ENCODE data around the gene PDZD2. TPM values are rescaled to one million over a fixed set of nuclear protein-coding genes. Genes with fewer than 3 reads are reported as not detected.

PDZD2 gene
- total and polyA plus RNA-seq, 2 experiments from 2014 or later: 1.7 to 4.0 TPM

GRCh38 chr5:31995714-31996113, 356.8 kb downstream of the PDZD2 start:
- no peak for DNase-seq (ENCODE audit: low spot score)
- H3K9me3 ChIP-seq (ENCODE audit: low read depth): no peaks in the 10 kb centered on the region
- no peak overlapping the region for H3K4me3 ChIP-seq
- no peaks in the 10 kb centered on the region for H3K4me1 ChIP-seq (ENCODE audit: insufficient read depth)
- TF ChIP-seq CTCF (IDR thresholded peaks at IDR 0.05; ENCODE audit: poor library complexity) (no peak), EZH2 (IDR thresholded peaks at IDR 0.05; ENCODE audit: borderline replicate concordance) (no peak), EZH2phosphoT487 (IDR thresholded peaks at IDR 0.05; ENCODE audit: low read depth, severe bottlenecking, unreplicated experiment) (no peak)
- 88% methylated on average over 7 of the region's 7 CpGs for WGBS (ENCODE audit: low lambda C conversion rate, missing lambda C conversion rate)
- no peak overlapping the region for H2AFZ ChIP-seq
- H3K27me3 ChIP-seq: no peaks in the 10 kb centered on the region
- no peaks in the 10 kb centered on the region for H3K9me2 ChIP-seq (replicated peaks; ENCODE audit: insufficient read depth)
- H4K20me1 ChIP-seq (ENCODE audit: insufficient read depth, poor library complexity, severe bottlenecking): no peaks in the 10 kb centered on the region
- H3K36me3 ChIP-seq (replicated peaks; ENCODE audit: insufficient read depth, low read depth): no peaks in the 10 kb centered on the region
- no peak overlapping the region for H3K27ac ChIP-seq
- H3K79me2 ChIP-seq: no peaks in the 10 kb centered on the region
- no peak overlapping the region for H3K4me2 ChIP-seq

- TF ChIP-seq EZH2phosphoT487 (IDR thresholded peaks at IDR 0.05; ENCODE audit: low read depth, severe bottlenecking, unreplicated experiment) (no peak), EZH2 (IDR thresholded peaks at IDR 0.05; ENCODE audit: borderline replicate concordance) (no peak), CTCF (IDR thresholded peaks at IDR 0.05; ENCODE audit: poor library complexity) (no peak)
- DNase-seq (ENCODE audit: low spot score): no peak
- Histone ChIP-seq H3K9me2 (replicated peaks; ENCODE audit: insufficient read depth) (no peaks in the 10 kb centered on the region), H4K20me1 (ENCODE audit: insufficient read depth, poor library complexity, severe bottlenecking) (no peaks in the 10 kb centered on the region), H3K36me3 (replicated peaks; ENCODE audit: insufficient read depth, low read depth) (no peaks in the 10 kb centered on the region), H3K27ac (no peak overlapping the region), H3K79me2 (no peaks in the 10 kb centered on the region), H3K4me2 (no peak overlapping the region), H2AFZ (no peak overlapping the region), H3K9me3 (ENCODE audit: low read depth) (no peaks in the 10 kb centered on the region), H3K4me3 (no peak overlapping the region), H3K4me1 (ENCODE audit: insufficient read depth) (no peaks in the 10 kb centered on the region), H3K27me3 (no peaks in the 10 kb centered on the region)
- WGBS (ENCODE audit: low lambda C conversion rate, missing lambda C conversion rate): 96% methylated on average over 5 of the region's 5 CpGs
These were observed 358.0 kb downstream of the PDZD2 start for GRCh38 chr5:31996909-31997308.

- TF ChIP-seq EZH2 (IDR thresholded peaks at IDR 0.05; ENCODE audit: borderline replicate concordance) (no peak), CTCF (IDR thresholded peaks at IDR 0.05; ENCODE audit: poor library complexity) (no peak), EZH2phosphoT487 (IDR thresholded peaks at IDR 0.05; ENCODE audit: low read depth, severe bottlenecking, unreplicated experiment) (no peak)
- no peaks in the 10 kb centered on the region for H3K27me3 ChIP-seq
- no peak overlapping the region for H2AFZ ChIP-seq
- H3K79me2 ChIP-seq: no peaks in the 10 kb centered on the region
- H4K20me1 ChIP-seq (ENCODE audit: insufficient read depth, poor library complexity, severe bottlenecking): no peaks in the 10 kb centered on the region
- no peak overlapping the region for H3K27ac ChIP-seq
- no peak overlapping the region for H3K4me2 ChIP-seq
- 70% methylated on average over 5 of the region's 5 CpGs for WGBS (ENCODE audit: low lambda C conversion rate, missing lambda C conversion rate)
- no peaks in the 10 kb centered on the region for H3K36me3 ChIP-seq (replicated peaks; ENCODE audit: insufficient read depth, low read depth)
- H3K9me3 ChIP-seq (ENCODE audit: low read depth): no peaks in the 10 kb centered on the region
- no peak overlapping the region for H3K4me3 ChIP-seq
- DNase-seq (ENCODE audit: low spot score): no peak
- no peaks in the 10 kb centered on the region for H3K4me1 ChIP-seq (ENCODE audit: insufficient read depth)
- H3K9me2 ChIP-seq (replicated peaks; ENCODE audit: insufficient read depth): no peaks in the 10 kb centered on the region
These were observed 360.5 kb downstream of the PDZD2 start for GRCh38 chr5:31999470-31999869.

- TF ChIP-seq EZH2 (IDR thresholded peaks at IDR 0.05; ENCODE audit: borderline replicate concordance) (no peak), CTCF (IDR thresholded peaks at IDR 0.05; ENCODE audit: poor library complexity) (no peak), EZH2phosphoT487 (IDR thresholded peaks at IDR 0.05; ENCODE audit: low read depth, severe bottlenecking, unreplicated experiment) (no peak)
- H2AFZ ChIP-seq: no peak overlapping the region
These were observed 361.8 kb downstream of the PDZD2 start for GRCh38 chr5:32000731-32001130.

More at GRCh38 chr5:32000731-32001130, 361.8 kb downstream of the PDZD2 start:
- no peak overlapping the region for H3K27ac ChIP-seq
- 95% methylated on average over 11 of the region's 11 CpGs for WGBS (ENCODE audit: low lambda C conversion rate, missing lambda C conversion rate)
- H3K27me3 ChIP-seq: no peaks in the 10 kb centered on the region
- H3K4me3 ChIP-seq: no peak overlapping the region
- no peaks in the 10 kb centered on the region for H4K20me1 ChIP-seq (ENCODE audit: insufficient read depth, poor library complexity, severe bottlenecking)
- H3K9me3 ChIP-seq (ENCODE audit: low read depth): no peaks in the 10 kb centered on the region
- H3K79me2 ChIP-seq: no peaks in the 10 kb centered on the region
- no peak for DNase-seq (ENCODE audit: low spot score)
- no peaks in the 10 kb centered on the region for H3K9me2 ChIP-seq (replicated peaks; ENCODE audit: insufficient read depth)
- no peak overlapping the region for H3K4me2 ChIP-seq
- H3K36me3 ChIP-seq (replicated peaks; ENCODE audit: insufficient read depth, low read depth): no peaks in the 10 kb centered on the region
- no peaks in the 10 kb centered on the region for H3K4me1 ChIP-seq (ENCODE audit: insufficient read depth)

Data from hepatocyte (in vitro differentiated cells).